IMR-90 (cell line): ENCODE measurements around the gene TUBGCP2. TPM values are rescaled to one million over a fixed set of nuclear protein-coding genes. Genes with fewer than 3 reads are reported as not detected.

Experiments
- ATAC-seq: fragments of 200-7000 bp; cut with Tn5 transposase; 2 replicates; pipeline ENCODE4 v1.9.1; 2020; ENCODE audit warnings: low read depth, mild to moderate bottlenecking, moderate library complexity
- BruUV-seq: library from RNA; stranded (reverse); fragments of 400-500 nt; replicated peaks from 2 replicates; lab custom pipeline; 2021; lab: Mats Ljungman, UMichigan
- CTCF ChIA-PET: fragments of 300-600 bp; formaldehyde crosslinking; extraction: SDS; loops from one replicate; lab custom pipeline; 2021; ENCODE audit warnings: antibody characterized with exemption; lab: Yijun Ruan, JAX
- POLR2A ChIA-PET: fragments of 300-600 bp; sonication (Branson Sonifier 250); formaldehyde crosslinking; loops from one replicate; lab custom pipeline; 2022; ENCODE audit warnings: antibody characterized with exemption; ENCODE audit not compliant: unreplicated experiment; lab: Charles Lee
- DNase-seq: peaks from one replicate; pipeline ENCODE4 v3.0.0; 2013
- H2AFZ ChIP-seq: replicated peaks from 2 replicates; pipeline ENCODE3; 2013; ENCODE audit warnings: low read length, mild to moderate bottlenecking; ENCODE audit not compliant: poor library complexity
- H2AK5ac ChIP-seq: 2 replicates; pipeline ENCODE4 v1.6.1; 2013; ENCODE audit warnings: low read depth, low read length, inconsistent platforms
- H2AK9ac ChIP-seq: replicated peaks from 2 replicates; pipeline ENCODE3; 2013; ENCODE audit warnings: mild to moderate bottlenecking, low read depth, low read length, moderate library complexity; ENCODE audit not compliant: poor library complexity
- H2BK120ac ChIP-seq: 2 replicates; pipeline ENCODE4 v1.6.1; 2013; ENCODE audit warnings: low read depth, low read length, inconsistent platforms
- H2BK15ac ChIP-seq: 3 replicates; pipeline ENCODE4 v1.6.1; 2013; ENCODE audit warnings: low read depth, low read length, inconsistent platforms
- H2BK20ac ChIP-seq: 2 replicates; pipeline ENCODE4 v1.6.1; 2013; ENCODE audit warnings: low read depth, mild to moderate bottlenecking, inconsistent platforms, low read length, moderate library complexity
- H2BK5ac ChIP-seq: 2 replicates; pipeline ENCODE4 v1.6.1; 2013; ENCODE audit warnings: mild to moderate bottlenecking, low read depth, low read length, inconsistent platforms; ENCODE audit not compliant: poor library complexity, severe bottlenecking
- H3K14ac ChIP-seq: replicated peaks from 2 replicates; pipeline ENCODE4 v1.6.1; 2013; ENCODE audit warnings: low read depth, low read length, inconsistent platforms
- H3K18ac ChIP-seq: 2 replicates; pipeline ENCODE4 v1.6.1; 2013; ENCODE audit warnings: low read depth, low read length, control low read depth
- H3K23ac ChIP-seq: 2 replicates; pipeline ENCODE4 v1.6.1; 2013; ENCODE audit warnings: low read depth, low read length, inconsistent platforms
- H3K27ac ChIP-seq: 2 replicates; pipeline ENCODE4 v1.5.1; 2013; ENCODE audit warnings: mild to moderate bottlenecking, control low read depth, low read length; ENCODE audit not compliant: insufficient read depth
- H3K27me3 ChIP-seq: 2 replicates; pipeline ENCODE4 v1.6.1; 2013; ENCODE audit warnings: low read length; ENCODE audit not compliant: control insufficient read depth, insufficient read depth
- H3K36me3 ChIP-seq: 2 replicates; pipeline ENCODE4 v1.6.1; 2013; ENCODE audit warnings: low read length, mixed read lengths; ENCODE audit not compliant: control insufficient read depth, insufficient read depth
- H3K4ac ChIP-seq: 2 replicates; pipeline ENCODE4 v1.6.1; 2013; ENCODE audit warnings: low read depth, low read length, inconsistent platforms
- H3K4me1 ChIP-seq: 2 replicates; pipeline ENCODE4 v1.6.1; 2013; ENCODE audit warnings: low read length, mixed read lengths; ENCODE audit not compliant: control insufficient read depth, insufficient read depth
- H3K4me2 ChIP-seq: 2 replicates; pipeline ENCODE4 v1.6.1; 2013; ENCODE audit warnings: low read depth, mild to moderate bottlenecking, control low read depth, low read length, moderate library complexity
- H3K4me3 ChIP-seq: 2 replicates; pipeline ENCODE4 v1.5.1; 2013; ENCODE audit warnings: low read depth, mild to moderate bottlenecking, control low read depth, low read length, moderate library complexity; ENCODE audit not compliant: insufficient read depth
- H3K56ac ChIP-seq: 2 replicates; pipeline ENCODE4 v1.6.1; 2013; ENCODE audit warnings: low read length, inconsistent platforms; ENCODE audit not compliant: insufficient read depth; ENCODE audit errors: extremely low read depth
- H3K79me1 ChIP-seq, 2 experiments: 2 replicates each; pipeline ENCODE4 v1.6.1; 2013; ENCODE audit warnings: low read length in 2 of 2, inconsistent platforms in 1 of 2, low read depth in 1 of 2
- H3K9ac ChIP-seq: 2 replicates; pipeline ENCODE4 v1.6.1; 2013; ENCODE audit warnings: low read depth, low read length, control low read depth
- H3K9me1 ChIP-seq: 2 replicates; pipeline ENCODE4 v1.6.1; 2013; ENCODE audit warnings: low read length, inconsistent platforms; ENCODE audit not compliant: insufficient read depth
- H3K9me3 ChIP-seq: 2 replicates; pipeline ENCODE4 v1.6.1; 2013; ENCODE audit warnings: low read length; ENCODE audit not compliant: control insufficient read depth, insufficient read depth
- H4K20me1 ChIP-seq: 2 replicates; pipeline ENCODE4 v1.6.1; 2013; ENCODE audit warnings: low read length, inconsistent platforms; ENCODE audit not compliant: insufficient read depth
- H4K5ac ChIP-seq: 2 replicates; pipeline ENCODE4 v1.6.1; 2013; ENCODE audit warnings: mild to moderate bottlenecking, low read depth, low read length, control low read depth
- H4K8ac ChIP-seq, 2 experiments: 2 replicates each; pipeline ENCODE4 v1.6.1; 2013; ENCODE audit warnings: low read depth in 2 of 2, low read length in 2 of 2, control low read depth in 1 of 2, inconsistent platforms in 1 of 2
- H4K91ac ChIP-seq: 2 replicates; pipeline ENCODE4 v1.6.1; 2013; ENCODE audit warnings: low read depth, low read length, inconsistent platforms; ENCODE audit not compliant: insufficient read depth
- CHD1 ChIP-seq: IDR thresholded peaks from 2 replicates; pipeline ENCODE4 v1.6.1; 2012; ENCODE audit warnings: low read depth, low read length, improper control_type of control experiment
- FOS ChIP-seq: fragments of 150-350 bp; IDR thresholded peaks from 2 replicates; pipeline ENCODE4 v1.6.1; 2016; ENCODE audit warnings: low read depth, low read length
- RCOR1 ChIP-seq: IDR thresholded peaks from 2 replicates; pipeline ENCODE4 v1.6.1; 2012; ENCODE audit warnings: mild to moderate bottlenecking, low read length, improper control_type of control experiment; ENCODE audit not compliant: insufficient replicate concordance
- WGBS, 2 experiments: methylation state at CpG; one replicate each; pipeline versions ENCODE4 v1.1.5 to v1.1.7; 2013; ENCODE audit warnings: missing lambda C conversion rate in 2 of 2; ENCODE audit not compliant: insufficient read length in 1 of 2; ENCODE audit errors: extremely low coverage in 2 of 2; 5-methylcytosine and 5-hydroxymethylcytosine counted together
- dilution Hi-C: fragments of 300-500 bp; cut with HindIII; formaldehyde crosslinking; loops from one replicate; pipeline ENCODE4 v1.14.3; 2018; ENCODE audit warnings: low sequenced_read_pairs; ENCODE audit not compliant: unreplicated experiment
- in situ Hi-C: fragments of 300-500 bp; cut with MboI; formaldehyde crosslinking; loops from 3 replicates; pipeline ENCODE4 v1.14.3; 2019; ENCODE audit warnings: low sequenced_read_pairs, inconsistent platforms, mixed read lengths
- intact Hi-C: fragments of 100-400 bp; cut with micrococcal nuclease; formaldehyde crosslinking; loops from 2 replicates; pipeline ENCODE4 v1.10.0; 2022
- polyA plus RNA-seq, 3 experiments: library from polyadenylated mRNA; depleted of rRNA; stranded (reverse); fragments of >200 nt; gene quantifications; 2 replicates each; pipeline ENCODE4 v1.2.3, GENCODE V29; 2012; ENCODE audit warnings: low replicate concordance in 1 of 3
- total RNA-seq: library from RNA; depleted of rRNA; stranded (reverse); fragments of >200 nt; gene quantifications from 2 replicates; pipeline ENCODE4 v1.2.3, GENCODE V29; 2012
- TF ChIP-seq, protein P1 (sequence below): fragments of 150-350 bp; IDR thresholded peaks from 2 replicates; pipeline ENCODE4 v1.6.1; 2017; ENCODE audit warnings: mild to moderate bottlenecking, antibody characterized with exemption, low read length, low read depth

Gene TUBGCP2
- total and polyA plus RNA-seq, 2 of the 4 experiments (the other 2 are of a cell fraction), result 48.1 to 72.6 TPM

DNA sequence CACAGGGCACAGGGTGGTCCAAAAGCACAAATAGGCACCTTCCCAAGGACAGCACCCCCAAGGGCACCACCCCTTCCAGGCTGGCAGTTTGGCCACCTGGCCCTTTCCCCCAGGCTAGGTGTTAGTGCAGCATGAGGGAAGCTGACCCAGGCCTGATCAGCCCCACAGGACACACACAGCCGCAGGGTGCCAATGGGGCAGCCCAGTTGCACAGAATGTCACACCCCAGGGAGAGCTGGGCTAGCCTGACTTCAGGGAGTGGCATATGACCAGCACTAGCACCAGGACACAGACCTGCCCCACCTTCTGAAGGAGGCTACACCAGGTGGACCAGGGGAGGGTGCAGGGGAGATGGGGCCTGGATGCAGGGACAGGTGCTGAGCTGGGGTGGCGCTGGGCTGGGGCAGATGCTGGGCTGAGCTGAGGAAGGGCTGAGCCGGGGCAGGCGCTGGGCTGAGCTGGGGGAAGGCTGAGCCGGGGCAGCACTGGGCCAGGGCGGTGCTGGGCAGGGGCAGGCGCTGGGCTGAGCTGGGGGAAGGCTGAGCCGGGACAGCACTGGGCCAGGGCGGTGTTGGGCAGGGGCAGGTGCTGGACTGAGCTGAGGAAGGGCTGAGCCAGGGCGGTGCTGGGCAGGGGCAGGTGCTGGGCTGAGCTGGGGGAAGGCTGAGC is 28.1 kb downstream of the TUBGCP2 start:
- ChIA-PET POLR2A (no interaction called here), CTCF (no interaction called here)
- peaks cover 58% of the 10 kb centered on the region for H3K36me3 ChIP-seq
- H2BK20ac ChIP-seq, result no peak overlapping the region
- H3K18ac ChIP-seq, result no peak overlapping the region
- no peak overlapping the region for H4K8ac ChIP-seq
- H3K4me2 ChIP-seq, result no peak overlapping the region
- intact Hi-C loops, result no loop called here
- H4K5ac ChIP-seq, result no peak overlapping the region
- H3K23ac ChIP-seq, result no peak overlapping the region
- no peak for ATAC-seq
- H4K91ac ChIP-seq, result no peak overlapping the region
- no peak overlapping the region for H2AK5ac ChIP-seq
- H2AFZ ChIP-seq, result no peak overlapping the region
- H2BK15ac ChIP-seq, result no peak overlapping the region
- no peak for DNase-seq
- no peak overlapping the region for H3K27ac ChIP-seq
- H3K4me1 ChIP-seq, result peaks cover 10% of the 10 kb centered on the region
- H3K9me1 ChIP-seq, result 0 out of 2 replicates have a peak, but pooled peaks cover 4% of the 10 kb centered on the region
- no peak overlapping the region for H3K4ac ChIP-seq
- dilution Hi-C loops, result no loop called here
- H2BK5ac ChIP-seq, result no peak overlapping the region
- H3K56ac ChIP-seq, result no peak overlapping the region
- peaks cover 0 to 3% of the 10 kb centered on the region in 2 experiments; a peak in 2 of 4 replicates for H3K79me1 ChIP-seq
- H2AK9ac ChIP-seq, result no peak overlapping the region
- peaks cover 7% of the 10 kb centered on the region; the same call in 1 of the 2 replicates for H4K20me1 ChIP-seq
- 86% methylated on average over 6 of the region's 10 CpGs; no CpG with 5 or more reads in 1 of the 2 experiments for WGBS, 2 experiments
- in situ Hi-C loops, result no loop called here
- H3K9me3 ChIP-seq, result no peaks in the 10 kb centered on the region
- no TSS peak for BruUV-seq
- TF ChIP-seq FOS (no peak), RCOR1 (no peak), CHD1 (no peak)
- TF ChIP-seq, protein P1, sequence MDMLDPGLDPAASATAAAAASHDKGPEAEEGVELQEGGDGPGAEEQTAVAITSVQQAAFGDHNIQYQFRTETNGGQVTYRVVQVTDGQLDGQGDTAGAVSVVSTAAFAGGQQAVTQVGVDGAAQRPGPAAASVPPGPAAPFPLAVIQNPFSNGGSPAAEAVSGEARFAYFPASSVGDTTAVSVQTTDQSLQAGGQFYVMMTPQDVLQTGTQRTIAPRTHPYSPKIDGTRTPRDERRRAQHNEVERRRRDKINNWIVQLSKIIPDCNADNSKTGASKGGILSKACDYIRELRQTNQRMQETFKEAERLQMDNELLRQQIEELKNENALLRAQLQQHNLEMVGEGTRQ, result no peak
- H3K14ac ChIP-seq, result no peak overlapping the region
- H3K27me3 ChIP-seq, result peaks cover 9% of the 10 kb centered on the region
- no peak overlapping the region for H3K4me3 ChIP-seq
- no peak overlapping the region for H3K9ac ChIP-seq
- no peak overlapping the region for H2BK120ac ChIP-seq
